PC-9 (cell line): ENCODE results near the gene SBF2.

Experiments used
- EZH2 ChIP-seq: fragments of 200-600 bp; sonication (generic); IDR thresholded peaks from 2 replicates; pipeline ENCODE4 v1.8.0; 2017; ENCODE audit warnings: antibody characterized with exemption, low read depth
- TF ChIP-seq, protein P1 (sequence below): fragments of 200-600 bp; sonication (generic); conservative IDR thresholded peaks from 2 replicates; pipeline ENCODE4 v1.6.1; 2017; ENCODE audit warnings: mixed run types, antibody characterized with exemption, mild to moderate bottlenecking, moderate library complexity

DNA sequence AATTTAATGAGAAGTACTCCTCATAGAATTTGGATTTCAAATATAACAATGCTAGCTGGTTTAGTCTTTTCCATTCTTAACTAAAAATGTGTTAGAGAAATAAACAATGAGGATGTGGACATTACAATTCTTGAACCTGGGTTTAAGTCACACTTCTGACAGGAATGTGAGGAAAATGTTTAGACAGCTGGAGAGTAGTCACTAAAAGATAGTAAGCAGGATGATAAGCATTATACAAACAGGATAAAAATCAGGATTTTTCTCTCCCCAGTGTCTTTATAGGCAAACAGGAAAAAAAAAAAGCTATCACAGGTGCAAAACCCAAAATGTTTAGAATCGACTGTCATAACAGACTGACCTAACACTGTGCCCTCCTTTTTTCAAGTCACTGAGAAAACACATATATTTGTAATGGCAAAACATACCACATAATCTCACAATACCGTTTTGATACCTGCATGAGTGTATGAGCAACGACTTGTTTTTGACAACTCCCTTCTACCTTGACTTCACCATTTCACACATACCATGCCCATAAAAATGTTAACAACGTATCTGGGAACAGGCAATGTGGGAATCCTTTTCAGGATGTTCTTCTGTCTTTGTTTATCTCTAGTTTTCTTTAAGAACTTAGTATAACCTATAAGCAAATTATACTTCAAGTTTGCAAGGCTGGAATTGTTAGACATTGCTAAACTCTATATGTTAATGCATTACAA lies 242.0 kb downstream of the SBF2 start:
- TF ChIP-seq, protein P1, sequence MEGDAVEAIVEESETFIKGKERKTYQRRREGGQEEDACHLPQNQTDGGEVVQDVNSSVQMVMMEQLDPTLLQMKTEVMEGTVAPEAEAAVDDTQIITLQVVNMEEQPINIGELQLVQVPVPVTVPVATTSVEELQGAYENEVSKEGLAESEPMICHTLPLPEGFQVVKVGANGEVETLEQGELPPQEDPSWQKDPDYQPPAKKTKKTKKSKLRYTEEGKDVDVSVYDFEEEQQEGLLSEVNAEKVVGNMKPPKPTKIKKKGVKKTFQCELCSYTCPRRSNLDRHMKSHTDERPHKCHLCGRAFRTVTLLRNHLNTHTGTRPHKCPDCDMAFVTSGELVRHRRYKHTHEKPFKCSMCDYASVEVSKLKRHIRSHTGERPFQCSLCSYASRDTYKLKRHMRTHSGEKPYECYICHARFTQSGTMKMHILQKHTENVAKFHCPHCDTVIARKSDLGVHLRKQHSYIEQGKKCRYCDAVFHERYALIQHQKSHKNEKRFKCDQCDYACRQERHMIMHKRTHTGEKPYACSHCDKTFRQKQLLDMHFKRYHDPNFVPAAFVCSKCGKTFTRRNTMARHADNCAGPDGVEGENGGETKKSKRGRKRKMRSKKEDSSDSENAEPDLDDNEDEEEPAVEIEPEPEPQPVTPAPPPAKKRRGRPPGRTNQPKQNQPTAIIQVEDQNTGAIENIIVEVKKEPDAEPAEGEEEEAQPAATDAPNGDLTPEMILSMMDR, result no peak
- TF ChIP-seq EZH2, result no peak
